Measurements from ENCODE around the gene CDHR5.
A peak's percentile ranks its signal among the peaks of the same experiment; 100 is the strongest.

The CDHR5 gene

DNA sequence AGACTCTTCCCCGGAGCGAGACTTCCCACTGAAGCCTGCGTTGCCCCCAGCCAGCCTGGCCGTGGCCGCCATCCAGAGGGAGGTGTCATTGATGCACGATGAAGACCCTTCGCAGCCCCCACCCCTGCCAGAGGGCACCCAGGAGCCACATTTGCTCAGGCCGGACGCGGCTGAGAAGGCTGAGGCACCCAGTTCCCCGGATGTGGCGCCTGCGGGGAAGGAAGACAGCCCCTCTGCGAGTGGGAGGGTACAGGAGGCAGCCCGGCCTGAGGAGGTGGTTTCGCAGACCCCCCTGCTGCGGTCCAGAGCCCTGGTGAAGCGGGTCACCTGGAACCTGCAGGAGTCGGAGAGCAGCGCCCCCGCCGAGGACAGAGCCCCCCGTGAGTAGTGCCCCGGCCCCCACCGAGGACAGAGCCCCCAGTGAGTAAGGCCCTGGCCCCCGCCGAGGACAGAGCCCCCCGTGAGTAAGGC lies 15.4 kb downstream of the CDHR5 start:
- DNase-seq: no peak

DNA sequence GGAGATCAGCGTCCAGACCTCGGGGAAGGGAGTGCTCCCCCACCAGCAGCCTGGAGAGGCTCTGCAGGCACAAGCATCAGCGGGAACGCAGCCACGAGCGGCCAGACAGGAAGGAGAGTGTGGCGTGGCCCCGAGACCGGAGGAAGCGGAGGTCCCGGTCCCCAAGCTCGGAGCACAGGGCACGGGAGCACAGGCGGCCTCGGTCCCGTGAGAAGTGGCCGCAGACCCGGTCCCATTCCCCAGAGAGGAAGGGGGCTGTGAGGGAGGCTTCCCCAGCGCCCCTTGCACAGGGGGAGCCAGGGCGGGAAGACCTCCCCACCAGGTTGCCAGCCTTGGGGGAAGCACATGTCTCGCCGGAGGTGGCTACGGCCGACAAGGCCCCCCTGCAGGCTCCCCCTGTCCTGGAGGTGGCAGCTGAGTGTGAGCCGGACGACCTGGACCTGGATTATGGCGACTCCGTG lies 15.9 kb downstream of the CDHR5 start:
- no peak for DNase-seq

DNA sequence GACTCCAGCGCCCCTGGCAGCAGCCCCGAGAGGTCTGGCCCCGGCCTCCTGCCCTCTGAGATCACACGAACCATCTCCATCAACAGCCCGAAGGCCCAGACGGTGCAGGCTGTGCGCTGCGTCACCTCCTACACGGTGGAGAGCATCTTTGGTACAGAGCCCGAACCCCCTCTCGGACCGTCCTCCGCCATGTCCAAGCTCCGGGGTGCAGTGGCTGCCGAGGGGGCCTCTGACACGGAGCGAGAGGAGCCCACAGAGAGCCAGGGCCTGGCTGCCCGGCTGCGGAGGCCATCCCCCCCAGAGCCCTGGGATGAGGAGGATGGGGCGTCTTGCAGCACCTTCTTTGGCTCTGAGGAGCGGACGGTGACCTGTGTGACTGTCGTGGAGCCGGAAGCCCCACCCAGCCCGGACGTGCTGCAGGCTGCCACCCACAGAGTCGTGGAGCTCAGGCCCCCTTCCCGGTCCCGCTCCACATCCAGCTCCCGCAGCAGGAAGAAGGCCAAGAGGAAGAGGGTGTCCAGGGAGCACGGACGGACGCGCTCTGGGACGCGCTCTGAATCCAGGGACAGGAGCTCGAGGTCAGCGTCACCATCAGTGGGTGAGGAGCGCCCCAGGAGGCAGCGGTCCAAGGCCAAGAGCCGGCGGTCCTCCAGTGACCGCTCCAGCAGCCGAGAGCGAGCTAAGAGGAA lies 16.6 kb downstream of the CDHR5 start:
- no peak for DNase-seq

DNA sequence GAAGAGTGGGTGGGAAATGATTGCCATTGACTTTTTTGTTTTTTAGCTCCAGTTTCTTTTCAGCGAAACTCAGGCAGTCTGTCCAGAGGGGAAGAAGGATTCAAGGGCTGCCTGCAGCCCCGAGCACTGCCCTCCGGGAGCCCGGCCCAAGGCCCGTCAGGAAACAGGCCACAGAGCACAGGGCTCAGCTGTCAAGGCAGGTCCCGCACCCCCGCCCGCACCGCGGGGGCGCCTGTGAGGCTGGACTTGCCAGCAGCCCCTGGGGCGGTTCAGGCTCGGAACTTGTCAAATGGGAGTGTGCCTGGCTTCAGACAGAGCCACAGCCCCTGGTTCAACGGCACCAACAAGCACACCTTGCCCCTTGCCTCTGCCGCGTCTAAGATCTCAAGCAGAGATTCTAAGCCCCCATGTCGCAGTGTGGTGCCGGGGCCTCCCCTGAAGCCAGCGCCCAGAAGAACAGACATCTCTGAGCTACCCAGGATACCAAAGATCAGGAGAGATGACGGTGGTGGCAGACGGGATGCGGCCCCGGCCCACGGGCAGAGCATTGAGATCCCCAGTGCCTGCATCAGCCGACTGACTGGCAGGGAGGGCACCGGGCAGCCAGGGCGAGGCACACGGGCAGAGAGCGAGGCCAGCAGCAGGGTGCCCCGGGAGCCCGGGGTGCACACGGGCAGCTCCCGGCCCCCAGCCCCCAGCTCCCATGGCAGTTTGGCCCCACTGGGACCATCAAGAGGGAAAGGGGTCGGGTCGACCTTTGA lies 17.6 kb downstream of the CDHR5 start:
- no peak for DNase-seq

DNA sequence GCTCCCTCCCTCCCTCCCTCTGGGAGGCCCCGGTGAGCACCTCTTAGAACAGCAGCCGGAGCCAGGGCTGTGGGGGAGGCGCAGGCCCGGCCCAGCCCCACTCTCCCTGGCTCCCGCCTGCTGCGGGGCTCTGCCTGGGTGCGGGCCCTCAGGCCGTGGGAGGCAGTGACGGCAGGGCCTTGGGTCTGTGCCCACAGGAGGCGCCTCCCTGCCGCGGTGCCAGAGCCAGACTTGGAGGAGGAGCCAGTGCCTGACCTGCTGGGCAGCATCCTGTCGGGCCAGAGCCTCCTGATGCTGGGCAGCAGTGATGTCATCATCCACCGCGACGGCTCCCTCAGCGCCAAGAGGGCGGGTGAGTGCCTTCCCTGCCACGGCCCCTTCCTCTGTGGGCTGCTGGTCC lies 18.5 kb downstream of the CDHR5 start:
- DNase-seq: peak; percentile 61

DNA sequence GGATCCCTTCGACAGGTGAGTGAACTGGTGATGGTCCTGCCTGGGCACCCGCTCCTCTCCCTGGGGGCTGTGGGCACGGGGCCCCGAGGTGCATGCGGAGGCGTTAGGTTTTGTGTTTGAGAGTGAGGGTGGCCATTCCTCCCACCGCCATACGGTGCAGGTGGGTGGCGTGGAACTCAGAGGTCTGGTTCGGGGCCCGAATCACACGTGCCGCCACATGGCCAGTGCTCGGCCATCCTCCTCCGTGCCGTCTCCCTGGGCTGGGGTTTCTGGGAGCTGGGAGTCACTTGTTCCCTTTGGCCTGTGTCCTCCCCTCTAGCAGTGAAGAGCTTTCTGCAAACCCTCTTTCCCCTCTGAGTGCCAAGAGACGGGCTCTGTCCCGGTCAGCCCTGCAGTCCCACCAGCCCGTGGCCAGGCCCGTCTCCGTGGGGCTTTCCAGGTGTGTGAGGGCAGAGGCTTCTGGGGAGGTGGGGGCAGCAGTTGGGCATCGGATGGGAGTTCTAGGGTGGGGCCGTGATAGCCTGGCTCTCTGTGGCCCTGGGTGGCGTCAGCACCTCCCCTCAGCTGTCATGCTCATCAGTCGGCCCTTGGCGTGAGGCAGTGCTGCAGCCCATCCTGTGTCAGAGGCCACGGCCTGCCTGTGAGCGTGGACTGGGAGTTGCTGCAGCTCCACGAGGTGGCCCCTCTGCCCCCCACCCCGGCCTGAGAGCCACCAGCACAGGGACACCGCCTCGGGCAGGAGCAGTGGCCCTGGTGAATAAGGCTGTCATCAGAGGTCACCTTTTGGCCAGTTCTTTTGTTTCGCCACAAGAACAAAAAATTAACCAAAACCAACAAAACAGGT lies 19.2 kb downstream of the CDHR5 start:
- DNase-seq: no peak

DNA sequence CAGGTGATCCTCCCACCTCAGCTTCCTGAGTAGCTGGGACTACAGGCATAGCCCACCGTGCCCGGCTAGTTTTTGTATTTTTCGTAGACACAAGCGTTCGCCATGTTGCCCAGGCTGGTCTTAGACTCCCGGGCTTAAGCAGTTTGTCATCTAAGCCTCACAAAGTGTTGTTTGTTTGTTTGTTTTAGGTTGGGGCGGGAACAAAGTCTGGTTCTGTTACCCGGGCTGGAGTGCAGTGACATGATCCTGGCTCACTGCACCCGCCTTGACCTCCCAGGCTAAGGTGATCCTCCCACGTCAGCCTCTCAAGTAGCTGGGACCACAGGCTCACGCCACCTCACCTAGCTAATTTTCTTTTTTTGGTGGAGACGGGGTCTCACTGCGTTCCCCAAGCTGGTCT lies 21.6 kb downstream of the CDHR5 start:
- DNase-seq: no peak

DNA sequence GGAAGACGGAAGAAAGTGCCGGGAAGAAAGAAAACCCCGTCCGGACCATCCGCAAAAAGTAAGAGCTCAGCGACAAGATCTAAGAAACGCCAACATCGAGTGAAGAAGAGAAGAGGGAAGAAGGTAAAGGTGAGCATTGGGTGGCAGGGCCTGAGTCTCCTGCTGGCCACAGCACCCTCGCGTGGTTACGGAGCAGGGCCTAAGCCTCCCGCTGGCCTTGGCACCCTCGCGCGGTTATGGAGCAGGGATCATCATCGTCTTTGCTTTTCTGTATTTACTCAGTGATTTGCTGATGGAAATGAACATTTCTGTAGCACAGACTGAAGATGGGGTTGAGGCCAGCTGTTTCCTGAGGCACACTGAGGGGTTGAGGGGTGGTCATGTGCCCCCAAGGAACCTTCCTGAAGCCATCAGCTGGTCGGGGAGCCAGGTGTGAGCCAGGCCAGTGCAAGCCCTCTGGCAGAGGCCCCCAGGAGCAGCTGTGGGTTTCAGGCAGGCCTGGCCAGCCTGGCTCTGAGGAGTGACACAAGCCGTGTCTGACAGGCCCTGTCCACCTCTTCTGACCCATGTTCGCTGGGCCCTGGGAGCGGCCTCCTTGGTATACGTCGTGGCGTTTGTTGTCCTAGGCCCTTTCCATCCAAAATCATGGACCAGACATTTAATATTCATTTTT lies 23.0 kb downstream of the CDHR5 start:
- DNase-seq: no peak

DNA sequence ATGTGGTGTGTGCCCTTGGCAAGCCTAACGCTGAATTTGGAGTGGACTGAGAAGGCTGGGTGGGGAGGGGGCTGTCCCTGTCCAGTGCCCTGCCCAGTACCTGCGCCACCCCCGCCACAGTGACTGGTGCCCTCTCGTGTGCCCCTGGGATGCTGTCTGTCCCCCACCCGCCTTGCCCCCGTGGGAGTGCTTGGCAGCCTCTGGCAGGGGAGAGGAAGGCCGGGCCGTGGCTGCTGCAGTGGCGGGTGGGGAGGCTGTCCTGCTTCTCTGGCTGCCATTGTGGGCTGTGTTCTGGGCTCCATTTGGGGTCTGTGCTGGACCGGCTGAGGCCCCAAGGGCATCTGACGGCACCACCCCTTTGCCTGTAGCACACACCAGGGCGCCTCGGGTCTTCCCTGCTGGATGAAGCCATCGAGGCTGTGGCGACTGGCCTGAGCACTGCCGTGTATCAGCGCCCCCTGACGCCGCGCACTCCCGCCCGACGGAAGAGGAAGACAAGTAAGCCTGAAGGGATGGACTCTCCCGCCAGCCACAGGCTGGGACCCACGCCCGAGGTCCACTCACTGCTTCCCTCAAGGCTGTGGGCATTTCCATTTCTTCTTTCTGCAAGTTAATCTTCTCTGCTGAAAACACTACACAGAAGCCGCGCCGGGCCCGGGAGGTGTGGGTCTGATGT lies 26.6 kb downstream of the CDHR5 start:
- no peak for DNase-seq

DNA sequence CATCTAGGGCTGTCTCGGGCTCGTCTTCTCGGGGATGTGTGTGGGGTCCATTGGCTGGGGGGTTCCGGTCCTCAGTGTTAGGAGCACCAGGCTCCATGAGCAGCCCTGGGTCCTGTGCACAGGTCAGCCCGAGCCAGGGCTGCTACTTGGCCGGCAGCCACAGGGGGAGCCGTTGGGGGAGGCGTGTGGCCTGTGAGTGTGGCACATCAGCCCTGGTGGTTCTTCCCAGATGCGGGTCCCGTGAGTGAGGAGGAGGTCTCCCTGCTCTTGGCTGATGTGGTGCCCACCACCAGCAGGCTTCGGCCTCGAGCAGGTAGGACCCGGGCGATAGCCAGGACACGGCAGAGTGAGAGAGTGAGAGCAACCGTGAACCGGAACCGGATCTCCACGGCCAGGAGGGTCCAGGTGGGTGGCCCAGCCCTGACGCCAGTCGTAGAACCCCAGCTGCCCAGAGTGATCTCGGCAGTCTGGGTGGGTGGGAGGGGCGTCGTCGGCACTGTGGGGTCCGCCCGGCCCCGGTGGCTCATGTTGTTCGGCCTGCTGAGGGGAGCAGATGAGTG lies 27.5 kb downstream of the CDHR5 start:
- DNase-seq: peak; percentile 14

DNA sequence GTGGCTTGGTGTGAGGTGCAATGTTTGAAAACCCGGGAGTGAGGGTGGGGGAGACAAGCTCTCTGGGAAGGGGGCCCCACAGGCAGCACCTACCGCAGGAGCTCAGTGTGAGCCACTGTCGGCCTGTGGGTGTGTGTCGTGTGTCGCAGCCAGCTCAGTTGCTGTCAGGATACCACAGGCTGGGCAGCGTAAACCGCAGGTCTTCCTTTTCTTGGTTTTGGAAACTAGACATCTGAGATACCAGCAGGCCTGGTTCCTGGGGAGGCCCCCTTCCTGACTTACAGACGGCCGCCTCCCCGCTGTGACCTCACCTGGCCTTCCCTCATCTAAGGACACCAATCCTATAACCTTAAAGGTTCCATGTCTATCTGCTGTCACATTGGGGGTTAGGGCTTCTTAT lies 28.4 kb downstream of the CDHR5 start:
- no peak for DNase-seq

DNA sequence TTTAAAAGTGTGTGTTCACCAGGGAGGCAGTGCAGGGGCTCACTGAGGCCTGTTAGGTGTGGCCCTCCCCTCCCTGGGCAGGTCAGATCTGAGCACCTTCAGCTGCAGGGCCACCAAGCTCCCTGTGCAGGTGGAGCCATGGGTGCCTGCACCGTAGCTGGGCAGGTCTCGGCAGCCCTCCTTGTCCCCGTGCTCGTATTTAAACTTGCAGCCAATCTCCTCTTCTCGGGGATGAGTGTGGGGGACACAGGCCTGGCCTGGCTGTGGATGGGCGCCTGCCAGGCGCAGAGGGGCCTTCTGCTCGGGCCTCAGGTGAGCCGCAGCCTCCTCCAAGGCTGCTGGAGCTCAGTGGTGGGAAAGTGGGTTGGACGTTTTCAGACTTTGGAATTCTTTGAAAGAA lies 29.4 kb downstream of the CDHR5 start:
- no peak for DNase-seq

DNA sequence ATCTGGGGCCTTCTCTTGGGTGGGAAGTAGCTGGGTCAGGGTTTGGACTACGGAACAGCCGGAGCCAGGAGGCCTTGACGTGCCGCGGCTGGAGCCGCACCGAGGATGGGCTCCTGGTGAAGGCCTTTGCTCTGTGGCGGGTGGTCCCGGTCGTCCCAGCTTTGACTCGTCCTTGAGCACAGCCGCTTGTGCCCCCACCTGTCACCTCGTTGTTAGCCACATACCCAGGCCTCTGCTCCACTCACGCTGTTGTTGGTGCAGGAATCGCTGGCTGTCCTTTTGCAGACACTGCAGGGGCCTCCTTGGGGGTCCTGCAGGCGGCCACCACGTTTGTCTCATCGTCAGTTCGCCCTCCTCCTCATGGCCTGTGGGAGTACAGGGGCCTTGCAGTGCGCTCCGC lies 31.4 kb downstream of the CDHR5 start:
- no peak for DNase-seq

DNA sequence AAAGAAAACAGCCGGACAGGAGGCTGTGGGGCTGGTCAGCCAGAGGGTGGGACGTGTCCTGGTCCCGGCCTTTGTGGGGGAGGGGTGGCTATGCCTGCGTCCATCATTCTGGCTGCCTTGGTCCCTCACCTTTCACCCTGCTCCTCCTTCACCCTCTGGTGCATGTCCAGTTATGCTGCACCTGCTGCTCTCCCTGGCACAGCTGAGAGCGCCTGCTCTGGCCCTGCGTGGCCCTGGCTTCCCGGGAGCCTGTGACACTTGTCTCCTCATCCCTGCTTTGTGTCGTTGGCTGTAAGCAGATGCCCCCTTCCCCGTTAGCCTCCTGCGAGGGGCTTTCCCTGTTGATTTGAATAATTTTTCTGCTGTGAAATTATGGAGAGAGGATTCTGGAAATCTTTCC lies 31.8 kb downstream of the CDHR5 start:
- DNase-seq: no peak

DNA sequence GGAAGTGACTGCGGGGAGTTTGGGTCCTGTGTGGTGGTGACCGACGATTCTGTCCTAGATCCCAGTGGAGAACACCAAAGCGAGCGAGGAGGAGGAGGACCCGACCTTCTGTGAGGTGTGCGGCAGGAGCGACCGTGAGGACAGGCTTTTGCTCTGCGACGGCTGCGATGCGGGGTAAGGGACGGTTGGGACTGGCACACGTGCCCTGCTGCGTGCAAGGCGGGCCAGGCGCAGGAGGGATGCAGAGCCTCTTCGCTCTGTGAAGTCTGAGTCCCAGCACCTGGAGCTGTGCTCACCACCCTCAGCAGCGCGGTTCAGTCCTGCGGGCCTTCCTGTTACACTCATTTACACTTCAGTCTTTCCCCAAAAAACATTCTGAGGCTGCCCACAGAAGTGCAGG lies 32.3 kb downstream of the CDHR5 start:
- no peak for DNase-seq

DNA sequence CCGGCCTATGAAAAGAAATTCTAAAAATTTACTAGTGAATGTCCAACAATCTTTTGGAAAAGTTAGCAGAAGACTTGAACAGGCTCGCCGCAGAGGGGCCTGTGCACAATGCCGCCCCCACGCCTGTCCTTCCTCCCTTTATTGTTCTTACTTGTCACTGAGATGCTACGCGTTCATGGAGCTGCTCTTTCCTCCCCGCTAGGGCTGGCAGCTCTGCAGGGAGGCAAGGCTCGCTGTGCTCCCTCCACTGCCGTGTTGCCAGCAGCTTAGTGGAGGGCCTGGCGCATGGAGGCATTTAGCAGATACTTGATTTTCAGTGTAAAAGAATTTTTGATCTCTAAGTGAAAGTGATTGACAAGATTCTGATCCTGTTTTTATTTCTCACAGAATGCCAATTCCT lies 33.8 kb downstream of the CDHR5 start:
- no peak for DNase-seq

DNA sequence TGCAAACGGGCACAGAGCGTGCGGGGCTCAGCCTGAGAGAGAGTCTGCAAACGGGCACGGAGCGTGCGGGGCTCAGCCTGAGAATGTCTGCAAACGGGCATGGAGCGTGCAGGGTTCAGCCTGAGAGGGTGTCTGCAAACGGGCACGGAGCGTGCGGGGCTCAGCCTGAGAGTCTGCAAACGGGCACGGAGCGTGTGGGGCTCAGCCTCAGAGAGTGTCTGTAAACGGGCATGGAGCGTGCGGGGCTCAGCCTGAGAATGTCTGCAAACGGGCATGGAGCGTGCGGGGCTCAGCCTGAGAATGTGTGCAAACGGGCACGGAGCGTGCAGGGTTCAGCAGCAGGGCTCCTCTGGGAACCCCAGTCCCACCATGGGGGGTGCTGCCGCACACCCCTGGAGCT lies 35.0 kb downstream of the CDHR5 start:
- no peak for DNase-seq

DNA sequence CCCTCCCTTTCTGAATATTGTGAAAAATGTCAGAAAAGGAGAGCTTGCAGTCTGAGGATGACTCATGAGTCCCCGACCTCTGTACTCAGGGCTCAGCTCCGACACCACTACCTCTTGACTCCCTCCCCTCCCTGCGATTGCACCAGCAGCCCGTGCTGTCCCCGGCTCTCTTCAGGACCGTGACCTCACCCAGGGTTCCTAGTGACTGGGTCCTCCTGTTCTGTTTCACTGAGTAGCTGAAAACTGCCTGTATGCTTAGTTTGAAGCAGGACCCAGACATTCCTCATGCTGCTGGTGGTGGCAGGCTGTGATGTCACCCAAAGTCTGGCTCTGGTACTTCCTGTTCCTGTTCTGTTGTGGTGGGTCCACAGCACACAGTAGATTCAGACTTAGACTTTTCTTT lies 36.8 kb downstream of the CDHR5 start:
- DNase-seq: no peak

DNA sequence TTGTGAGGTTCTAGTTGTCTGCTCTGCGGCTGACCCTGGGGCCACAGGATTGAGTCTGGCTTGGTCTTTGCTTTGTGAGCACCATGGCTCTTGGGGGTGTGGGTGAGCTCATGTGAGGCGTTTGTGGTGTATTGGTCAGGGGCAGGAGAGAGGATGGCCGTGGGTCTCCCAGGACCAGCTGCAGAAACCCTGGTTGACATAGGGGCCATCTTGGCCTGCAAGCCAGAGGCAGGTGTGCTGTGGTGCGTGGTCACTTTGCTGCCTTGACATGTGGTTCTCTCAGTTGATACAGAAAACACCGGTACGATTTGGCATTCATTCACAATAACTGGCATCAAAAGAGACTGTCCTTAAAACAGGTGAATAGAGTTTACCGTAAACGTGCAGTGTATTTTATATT lies 37.2 kb downstream of the CDHR5 start:
- DNase-seq: no peak

DNA sequence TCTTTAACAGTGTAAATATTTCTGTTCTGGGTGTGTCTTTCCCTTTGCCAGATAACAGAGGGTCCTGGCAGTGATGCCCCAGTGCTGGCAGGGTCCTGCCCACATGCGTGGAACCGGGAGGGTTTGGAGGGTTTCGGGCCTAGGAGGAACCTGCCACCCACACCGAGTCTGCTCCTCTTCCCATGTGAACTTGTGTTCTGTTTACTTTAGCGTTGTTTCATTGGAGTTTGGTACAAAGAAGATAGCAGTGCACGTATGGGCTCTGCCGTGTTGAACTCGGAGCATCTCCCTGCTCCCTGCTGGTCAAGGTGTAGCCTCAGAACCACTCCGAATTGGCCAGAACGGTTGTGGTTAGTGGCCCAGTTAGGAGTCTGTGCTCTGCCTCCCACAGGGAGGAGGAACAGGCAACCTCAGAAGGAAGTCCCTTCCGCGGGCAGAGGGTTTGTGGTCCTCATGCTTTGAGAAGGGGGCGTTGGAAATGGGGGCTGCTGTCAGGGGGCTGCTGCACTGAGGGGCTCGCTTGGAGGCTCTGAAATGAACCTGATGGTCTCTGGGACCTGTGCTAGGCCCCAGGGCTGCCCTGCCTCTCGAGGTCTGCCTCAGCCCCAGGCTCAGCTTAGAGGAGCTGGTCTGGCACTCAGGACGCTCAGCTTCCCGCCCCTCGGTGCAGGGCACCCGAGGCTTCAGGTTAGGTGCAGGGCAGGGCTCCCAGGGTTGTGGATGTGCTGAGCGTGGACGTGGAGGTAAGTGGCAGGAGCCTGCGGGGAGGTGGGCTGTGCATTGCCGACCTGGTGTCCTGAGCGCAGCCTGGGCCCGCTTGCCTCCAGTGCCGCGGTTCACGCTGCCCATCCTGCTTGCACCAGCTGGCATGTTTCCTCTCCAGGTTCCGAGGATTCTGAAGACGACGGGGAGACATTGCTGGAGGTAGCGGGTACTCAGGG lies 38.1 kb downstream of the CDHR5 start:
- DNase-seq: no peak

DNA sequence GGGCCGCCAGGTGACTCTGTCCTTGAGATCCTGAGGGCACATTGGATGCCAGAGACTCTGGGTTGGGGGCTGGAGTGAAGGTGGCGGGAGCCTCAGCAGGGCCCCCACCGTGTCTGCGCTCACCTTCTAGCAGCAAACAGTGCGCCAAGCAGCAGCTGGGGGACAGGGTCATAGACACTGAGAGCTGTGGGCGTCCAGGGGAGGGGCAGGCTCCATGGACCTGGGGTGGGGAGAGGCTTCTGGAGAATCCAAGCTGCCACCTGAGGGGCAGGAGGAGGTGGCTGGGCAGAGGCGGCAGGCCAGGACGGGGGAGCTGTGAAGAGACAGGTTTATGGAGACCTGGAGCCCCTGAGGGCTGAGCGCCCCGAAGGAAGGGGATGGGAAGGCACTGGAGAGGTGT lies 40.5 kb downstream of the CDHR5 start:
- DNase-seq: no peak

All from NCI-H69 (cell line).